Measurements from ENCODE around the gene SNX2.

Gene SNX2

DNA sequence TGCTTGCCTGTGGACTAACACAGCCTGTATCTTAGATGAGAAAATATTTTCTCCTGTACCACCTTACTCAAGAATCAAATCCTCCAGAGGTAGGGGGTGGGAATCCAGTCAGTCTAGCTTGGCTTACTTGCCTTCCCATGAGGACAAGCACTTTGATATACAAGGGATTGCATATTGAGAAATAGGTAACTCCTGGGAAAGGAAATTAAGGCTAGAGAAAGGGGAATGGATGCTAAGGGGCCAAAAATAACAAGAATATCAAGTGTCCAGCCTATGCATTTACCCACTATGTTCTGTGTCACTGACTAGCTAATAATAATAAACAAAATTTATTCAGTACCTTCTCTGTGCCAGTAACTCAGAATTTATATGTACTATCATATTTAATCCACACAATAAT lies 21.4 kb upstream of the SNX2 start:
- H3K4ac ChIP-seq (ENCODE audit: low read depth, low read length) = no peak overlapping the region
- H3K79me1 ChIP-seq (ENCODE audit: low read length) = no peaks in the 10 kb centered on the region
- DNase-seq = no peak
- H2BK120ac ChIP-seq (ENCODE audit: low read depth, low read length) = no peak overlapping the region
- no peak overlapping the region for H3K4me3 ChIP-seq (ENCODE audit: low read length)
- no peaks in the 10 kb centered on the region for H3K79me2 ChIP-seq (ENCODE audit: control insufficient read depth, insufficient read depth, low read length)
- no peak overlapping the region for H2BK5ac ChIP-seq (ENCODE audit: low read length)
- H3K23ac ChIP-seq (ENCODE audit: low read length) = no peak overlapping the region
- H3K9ac ChIP-seq (ENCODE audit: low read length) = no peak overlapping the region
- no peaks in the 10 kb centered on the region for H3K27me3 ChIP-seq (ENCODE audit: insufficient read depth, low read length, poor library complexity)
- peaks cover 3% of the 10 kb centered on the region for H3K4me1 ChIP-seq (ENCODE audit: control insufficient read depth, low read depth, low read length)
- H3K4me2 ChIP-seq (ENCODE audit: low read length) = no peak overlapping the region
- H2BK15ac ChIP-seq (replicated peaks; ENCODE audit: low read depth) = no peak overlapping the region
- no peaks in the 10 kb centered on the region for H3K36me3 ChIP-seq (ENCODE audit: control insufficient read depth, insufficient read depth, low read length)
- H4K5ac ChIP-seq (ENCODE audit: low read length) = no peak overlapping the region
- no peak overlapping the region for H3K56ac ChIP-seq (ENCODE audit: low read length)
- H2AK5ac ChIP-seq (ENCODE audit: low read length) = no peak overlapping the region
- H3K27ac ChIP-seq (ENCODE audit: low read depth, low read length) = no peak overlapping the region
- no peak overlapping the region for H4K8ac ChIP-seq (ENCODE audit: low read depth, low read length)
- peak overlapping the region; percentile 94 for H3K18ac ChIP-seq (ENCODE audit: low read length)

DNA sequence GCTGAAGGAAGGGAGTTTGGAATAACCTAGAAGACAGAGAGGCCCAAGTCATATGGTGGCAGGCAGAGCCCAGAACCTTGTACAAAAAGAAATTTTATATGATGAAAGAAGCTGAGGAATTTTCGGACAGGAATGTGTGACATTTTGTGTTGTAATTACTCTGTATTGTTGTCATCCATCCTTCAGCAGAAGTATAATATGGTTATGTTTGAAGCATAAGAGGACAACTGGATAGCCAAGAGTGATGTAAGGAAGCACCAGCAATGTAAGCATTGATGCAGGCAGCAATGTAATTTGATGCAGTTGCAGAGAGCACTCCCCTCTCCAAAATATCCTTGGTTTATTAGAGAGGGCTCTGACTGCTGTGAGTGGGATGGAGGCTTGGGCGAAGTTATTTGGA lies 19.1 kb upstream of the SNX2 start:
- Histone ChIP-seq H3K79me2 (ENCODE audit: control insufficient read depth, insufficient read depth, low read length) (no peaks in the 10 kb centered on the region), H3K23ac (ENCODE audit: low read length) (no peak overlapping the region), H2AK5ac (ENCODE audit: low read length) (no peak overlapping the region), H4K5ac (ENCODE audit: low read length) (no peak overlapping the region), H3K4me2 (ENCODE audit: low read length) (no peak overlapping the region), H3K4ac (ENCODE audit: low read depth, low read length) (peak overlapping the region; percentile 79), H3K27ac (ENCODE audit: low read depth, low read length) (no peak overlapping the region), H4K8ac (ENCODE audit: low read depth, low read length) (no peak overlapping the region), H2BK5ac (ENCODE audit: low read length) (no peak overlapping the region), H3K4me1 (ENCODE audit: control insufficient read depth, low read depth, low read length) (peaks cover 7% of the 10 kb centered on the region), H3K9ac (ENCODE audit: low read length) (no peak overlapping the region), H3K27me3 (ENCODE audit: insufficient read depth, low read length, poor library complexity) (no peaks in the 10 kb centered on the region), H2BK120ac (ENCODE audit: low read depth, low read length) (no peak overlapping the region), H3K18ac (ENCODE audit: low read length) (no peak overlapping the region), H3K79me1 (ENCODE audit: low read length) (no peaks in the 10 kb centered on the region), H2BK15ac (replicated peaks; ENCODE audit: low read depth) (no peak overlapping the region), H3K4me3 (ENCODE audit: low read length) (no peak overlapping the region), H3K36me3 (ENCODE audit: control insufficient read depth, insufficient read depth, low read length) (no peaks in the 10 kb centered on the region), H3K56ac (ENCODE audit: low read length) (no peak overlapping the region)
- no CpG with 5 or more reads among the region's 2 CpGs for WGBS (ENCODE audit: extremely low coverage, insufficient coverage, low lambda C conversion rate)
- DNase-seq = peak; percentile 19

DNA sequence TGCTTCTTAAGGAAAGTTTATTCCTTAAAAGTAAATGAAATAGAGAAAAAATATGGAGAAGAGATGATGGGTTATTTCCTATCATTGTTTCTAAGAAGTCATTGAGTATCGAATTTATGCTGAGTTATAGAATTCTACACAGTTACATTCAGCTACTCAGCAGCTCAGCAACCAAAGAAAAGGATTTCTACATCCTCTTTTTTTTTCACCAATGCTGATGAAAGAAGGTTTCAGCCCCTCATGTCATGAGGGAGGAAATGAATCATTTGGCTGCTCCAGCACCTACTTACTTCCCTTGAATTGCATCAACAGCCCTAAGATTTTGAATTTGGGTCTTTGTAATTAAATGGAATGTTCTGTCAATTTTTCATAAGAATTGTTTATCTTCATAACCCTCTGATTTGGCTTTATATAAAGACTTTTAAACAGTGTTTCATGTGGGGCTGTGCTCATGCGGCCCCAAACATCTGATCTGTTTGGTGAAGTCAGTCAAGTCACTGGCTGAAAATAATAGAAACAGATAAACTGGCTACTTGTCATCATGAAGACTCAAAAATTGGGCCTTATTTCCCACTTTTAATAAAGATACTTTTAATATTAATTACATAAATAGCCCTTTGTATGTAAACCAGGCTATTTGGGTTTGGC lies 18.5 kb upstream of the SNX2 start:
- Histone ChIP-seq H3K4me3 (ENCODE audit: low read length) (no peak overlapping the region), H3K36me3 (ENCODE audit: control insufficient read depth, insufficient read depth, low read length) (no peaks in the 10 kb centered on the region), H3K79me2 (ENCODE audit: control insufficient read depth, insufficient read depth, low read length) (no peaks in the 10 kb centered on the region), H3K27ac (ENCODE audit: low read depth, low read length) (no peak overlapping the region), H2BK5ac (ENCODE audit: low read length) (no peak overlapping the region), H3K18ac (ENCODE audit: low read length) (no peak overlapping the region), H3K27me3 (ENCODE audit: insufficient read depth, low read length, poor library complexity) (no peaks in the 10 kb centered on the region), H4K5ac (ENCODE audit: low read length) (no peak overlapping the region), H3K4me1 (ENCODE audit: control insufficient read depth, low read depth, low read length) (peaks cover 4% of the 10 kb centered on the region), H3K9ac (ENCODE audit: low read length) (no peak overlapping the region), H3K23ac (ENCODE audit: low read length) (no peak overlapping the region), H2BK15ac (replicated peaks; ENCODE audit: low read depth) (no peak overlapping the region), H3K4ac (ENCODE audit: low read depth, low read length) (no peak overlapping the region), H4K8ac (ENCODE audit: low read depth, low read length) (no peak overlapping the region), H2BK120ac (ENCODE audit: low read depth, low read length) (no peak overlapping the region), H3K4me2 (ENCODE audit: low read length) (no peak overlapping the region), H3K56ac (ENCODE audit: low read length) (no peak overlapping the region), H2AK5ac (ENCODE audit: low read length) (no peak overlapping the region), H3K79me1 (ENCODE audit: low read length) (no peaks in the 10 kb centered on the region)
- no CpG with 5 or more reads among the region's 2 CpGs for WGBS (ENCODE audit: extremely low coverage, insufficient coverage, low lambda C conversion rate)
- DNase-seq = peak; percentile 66

DNA sequence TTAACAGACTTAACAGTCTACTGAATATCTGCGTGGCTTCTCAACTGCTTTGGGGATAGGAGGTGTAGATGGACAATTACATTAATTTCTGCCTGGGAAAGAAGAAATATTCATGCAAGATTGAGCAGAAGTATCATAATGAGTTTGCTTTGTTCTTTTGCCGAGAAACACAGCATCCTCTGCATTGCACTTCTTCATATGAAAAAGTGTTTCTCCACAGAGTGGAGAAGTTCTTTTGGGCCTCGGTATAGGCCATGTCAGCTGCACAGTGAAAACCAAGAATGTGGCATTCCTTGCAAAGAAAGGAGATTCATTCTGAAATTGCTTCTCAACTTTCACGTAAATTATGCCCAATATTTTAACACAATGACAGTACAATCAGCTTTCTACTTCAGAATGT lies 17.6 kb upstream of the SNX2 start:
- Histone ChIP-seq H3K9ac (ENCODE audit: low read length) (no peak overlapping the region), H3K4me1 (ENCODE audit: control insufficient read depth, low read depth, low read length) (peaks cover 4% of the 10 kb centered on the region), H2BK120ac (ENCODE audit: low read depth, low read length) (no peak overlapping the region), H3K79me1 (ENCODE audit: low read length) (no peaks in the 10 kb centered on the region), H2BK15ac (replicated peaks; ENCODE audit: low read depth) (no peak overlapping the region), H3K27me3 (ENCODE audit: insufficient read depth, low read length, poor library complexity) (no peaks in the 10 kb centered on the region), H3K79me2 (ENCODE audit: control insufficient read depth, insufficient read depth, low read length) (no peaks in the 10 kb centered on the region), H4K8ac (ENCODE audit: low read depth, low read length) (no peak overlapping the region), H2AK5ac (ENCODE audit: low read length) (no peak overlapping the region), H3K18ac (ENCODE audit: low read length) (no peak overlapping the region), H4K5ac (ENCODE audit: low read length) (no peak overlapping the region), H3K36me3 (ENCODE audit: control insufficient read depth, insufficient read depth, low read length) (no peaks in the 10 kb centered on the region), H3K23ac (ENCODE audit: low read length) (no peak overlapping the region), H2BK5ac (ENCODE audit: low read length) (no peak overlapping the region), H3K56ac (ENCODE audit: low read length) (no peak overlapping the region), H3K27ac (ENCODE audit: low read depth, low read length) (no peak overlapping the region), H3K4ac (ENCODE audit: low read depth, low read length) (no peak overlapping the region), H3K4me3 (ENCODE audit: low read length) (no peak overlapping the region), H3K4me2 (ENCODE audit: low read length) (no peak overlapping the region)
- WGBS (ENCODE audit: extremely low coverage, insufficient coverage, low lambda C conversion rate) = no CpG with 5 or more reads among the region's 4 CpGs
- DNase-seq = no peak

- WGBS (ENCODE audit: extremely low coverage, insufficient coverage, low lambda C conversion rate) = no CpG with 5 or more reads among the region's 9 CpGs
Measured at GRCh38 chr5:122759241-122760070, 15.4 kb upstream of the SNX2 start.

More at GRCh38 chr5:122759241-122760070, 15.4 kb upstream of the SNX2 start:
- no peak overlapping the region for H3K4ac ChIP-seq (ENCODE audit: low read depth, low read length)
- peaks cover 4% of the 10 kb centered on the region for H3K4me1 ChIP-seq (ENCODE audit: control insufficient read depth, low read depth, low read length)
- H3K23ac ChIP-seq (ENCODE audit: low read length) = no peak overlapping the region
- H2AK5ac ChIP-seq (ENCODE audit: low read length) = no peak overlapping the region
- no peaks in the 10 kb centered on the region for H3K27me3 ChIP-seq (ENCODE audit: insufficient read depth, low read length, poor library complexity)
- no peak overlapping the region for H3K18ac ChIP-seq (ENCODE audit: low read length)
- H2BK15ac ChIP-seq (replicated peaks; ENCODE audit: low read depth) = no peak overlapping the region
- no peak overlapping the region for H2BK120ac ChIP-seq (ENCODE audit: low read depth, low read length)
- no peak overlapping the region for H3K27ac ChIP-seq (ENCODE audit: low read depth, low read length)
- no peak overlapping the region for H3K4me2 ChIP-seq (ENCODE audit: low read length)
- H4K5ac ChIP-seq (ENCODE audit: low read length) = no peak overlapping the region
- H3K79me1 ChIP-seq (ENCODE audit: low read length) = no peaks in the 10 kb centered on the region
- no peaks in the 10 kb centered on the region for H3K36me3 ChIP-seq (ENCODE audit: control insufficient read depth, insufficient read depth, low read length)
- H3K79me2 ChIP-seq (ENCODE audit: control insufficient read depth, insufficient read depth, low read length) = no peaks in the 10 kb centered on the region
- no peak overlapping the region for H2BK5ac ChIP-seq (ENCODE audit: low read length)
- no peak overlapping the region for H3K9ac ChIP-seq (ENCODE audit: low read length)
- no peak overlapping the region for H4K8ac ChIP-seq (ENCODE audit: low read depth, low read length)
- H3K56ac ChIP-seq (ENCODE audit: low read length) = no peak overlapping the region
- no peak for DNase-seq
- no peak overlapping the region for H3K4me3 ChIP-seq (ENCODE audit: low read length)

All from mesendoderm (in vitro differentiated cells).